H9 (cell line): ENCODE measurements around the gene MRPL54. TPM values are rescaled to one million over a fixed set of nuclear protein-coding genes. Genes with fewer than 3 reads are reported as not detected.
"Not testable (repeated sequence)": the region's sequence is repeated elsewhere in the genome, so short reads cannot be mapped to it uniquely, and the experiment has no call there.

Source experiments
- DNase-seq: peaks from one replicate; pipeline ENCODE4 v3.0.0-alpha.2; 2017
- H2AFZ ChIP-seq: one replicate; pipeline ENCODE4 v1.6.1; 2013; ENCODE audit warnings: mild to moderate bottlenecking, low read length, control low read depth, moderate library complexity
- H2AK5ac ChIP-seq: 2 replicates; pipeline ENCODE4 v1.6.1; 2013; ENCODE audit warnings: low read length, control low read depth, mixed read lengths; ENCODE audit not compliant: insufficient read length
- H2BK120ac ChIP-seq: one replicate; pipeline ENCODE4 v1.6.1; 2013; ENCODE audit warnings: low read depth, mild to moderate bottlenecking, low read length, control low read depth, inconsistent platforms; ENCODE audit not compliant: poor library complexity, severe bottlenecking
- H2BK12ac ChIP-seq: 2 replicates; pipeline ENCODE4 v1.6.1; 2013; ENCODE audit warnings: low read length, control low read depth, mixed read lengths, low read depth; ENCODE audit not compliant: insufficient read length
- H2BK15ac ChIP-seq: 2 replicates; pipeline ENCODE4 v1.6.1; 2013; ENCODE audit warnings: low read depth, low read length, control low read depth
- H2BK20ac ChIP-seq: one replicate; pipeline ENCODE4 v1.6.1; 2013; ENCODE audit warnings: low read depth, mild to moderate bottlenecking, low read length, control low read depth, inconsistent platforms; ENCODE audit not compliant: poor library complexity, severe bottlenecking
- H2BK5ac ChIP-seq: 2 replicates; pipeline ENCODE4 v1.6.1; 2013; ENCODE audit warnings: low read length, control low read depth, mixed read lengths; ENCODE audit not compliant: insufficient read length
- H3K14ac ChIP-seq: 2 replicates; pipeline ENCODE4 v1.6.1; 2013; ENCODE audit warnings: low read length, control low read depth; ENCODE audit not compliant: insufficient read depth
- H3K18ac ChIP-seq: 2 replicates; pipeline ENCODE4 v1.6.1; 2013; ENCODE audit warnings: low read depth, mild to moderate bottlenecking, mixed read lengths, low read length, control low read depth; ENCODE audit not compliant: insufficient read length
- H3K23ac ChIP-seq: 2 replicates; pipeline ENCODE4 v1.6.1; 2013; ENCODE audit warnings: low read length, control low read depth, mixed read lengths, low read depth; ENCODE audit not compliant: insufficient read length
- H3K23me2 ChIP-seq: 2 replicates; pipeline ENCODE4 v1.6.1; 2013; ENCODE audit warnings: low read depth, mild to moderate bottlenecking, mixed read lengths, low read length, control low read depth; ENCODE audit not compliant: insufficient read length, poor library complexity, severe bottlenecking
- H3K27ac ChIP-seq: 2 replicates; pipeline ENCODE4 v1.5.1; 2013; ENCODE audit warnings: low read length, control low read depth, mixed read lengths, low read depth; ENCODE audit not compliant: insufficient read length
- H3K27me3 ChIP-seq: 2 replicates; pipeline ENCODE4 v1.6.1; 2013; ENCODE audit warnings: low read length, control low read depth, inconsistent platforms; ENCODE audit not compliant: insufficient read depth
- H3K4ac ChIP-seq: 2 replicates; pipeline ENCODE4 v1.6.1; 2013; ENCODE audit warnings: low read depth, mild to moderate bottlenecking, control low read depth, inconsistent platforms, low read length, moderate library complexity
- H3K4me1 ChIP-seq: 2 replicates; pipeline ENCODE4 v1.6.1; 2013; ENCODE audit warnings: low read length, control low read depth, inconsistent platforms; ENCODE audit not compliant: insufficient read depth
- H3K4me2 ChIP-seq: 2 replicates; pipeline ENCODE4 v1.6.1; 2013; ENCODE audit warnings: low read length, control low read depth, mixed read lengths; ENCODE audit not compliant: insufficient read length, insufficient read depth
- H3K56ac ChIP-seq: 2 replicates; pipeline ENCODE4 v1.6.1; 2013; ENCODE audit warnings: low read depth, mild to moderate bottlenecking, mixed read lengths, low read length, control low read depth; ENCODE audit not compliant: insufficient read length
- H3K79me1 ChIP-seq: 2 replicates; pipeline ENCODE4 v1.6.1; 2013; ENCODE audit warnings: low read depth, mild to moderate bottlenecking, moderate library complexity, low read length, control low read depth, inconsistent platforms; ENCODE audit not compliant: insufficient read depth, poor library complexity, severe bottlenecking
- H3K79me2 ChIP-seq: 2 replicates; pipeline ENCODE4 v1.6.1; 2013; ENCODE audit warnings: low read length, control low read depth, inconsistent platforms; ENCODE audit not compliant: insufficient read depth
- H3K9ac ChIP-seq: 2 replicates; pipeline ENCODE4 v1.6.1; 2013; ENCODE audit warnings: low read length, control low read depth, mixed read lengths; ENCODE audit not compliant: insufficient read length; ENCODE audit errors: extremely low read depth
- H3K9me3 ChIP-seq: one replicate; pipeline ENCODE4 v1.6.1; 2013; ENCODE audit warnings: low read depth, low read length, inconsistent platforms; ENCODE audit not compliant: control insufficient read depth
- H3T11ph ChIP-seq: one replicate; pipeline ENCODE4 v1.6.1; 2013; ENCODE audit warnings: mild to moderate bottlenecking, low read length, control low read depth, inconsistent platforms
- H4K20me1 ChIP-seq: one replicate; pipeline ENCODE4 v1.6.1; 2013; ENCODE audit not compliant: control insufficient read depth, insufficient read length, insufficient read depth
- H4K5ac ChIP-seq: 2 replicates; pipeline ENCODE4 v1.6.1; 2013; ENCODE audit warnings: low read depth, mild to moderate bottlenecking, mixed read lengths, low read length, control low read depth; ENCODE audit not compliant: insufficient read length
- H4K8ac ChIP-seq: replicated peaks from 2 replicates; pipeline ENCODE4 v1.6.1; 2013; ENCODE audit warnings: low read length, control low read depth, mixed read lengths, low read depth; ENCODE audit not compliant: insufficient read length
- H4K91ac ChIP-seq: 2 replicates; pipeline ENCODE4 v1.6.1; 2013; ENCODE audit warnings: low read depth, mild to moderate bottlenecking, moderate library complexity, mixed read lengths, low read length, control low read depth; ENCODE audit not compliant: insufficient read length
- H3K27ac Mint-ChIP-seq, 3 experiments: 2 replicates in 2 of 3; 3 replicates in 1 of 3; pipeline ENCODE4 v1.8.0; 2020 to 2021; ENCODE audit warnings: mixed read lengths in 3 of 3, mild to moderate bottlenecking in 1 of 3, moderate library complexity in 1 of 3
- H3K27me3 Mint-ChIP-seq: 2 replicates; pipeline ENCODE4 v1.8.0; 2021; ENCODE audit warnings: low read depth, mild to moderate bottlenecking, moderate library complexity, mixed read lengths
- H3K36me3 Mint-ChIP-seq, 3 experiments: 2 replicates in 2 of 3; 3 replicates in 1 of 3; pipeline ENCODE4 v1.8.0; 2020 to 2021; ENCODE audit warnings: low read depth in 3 of 3, mixed read lengths in 3 of 3; ENCODE audit not compliant: insufficient read depth in 1 of 3
- H3K4me1 Mint-ChIP-seq, 2 experiments: 2 replicates each; pipeline ENCODE4 v1.8.0; 2020; ENCODE audit warnings: mixed read lengths in 2 of 2
- H3K4me3 Mint-ChIP-seq, 2 experiments: 2 replicates in 1 of 2; 3 replicates in 1 of 2; pipeline ENCODE4 v1.8.0; 2020 to 2021; ENCODE audit warnings: mild to moderate bottlenecking in 2 of 2, mixed read lengths in 2 of 2, moderate library complexity in 1 of 2
- H3K9me3 Mint-ChIP-seq, 2 experiments: 2 replicates in 1 of 2; 3 replicates in 1 of 2; pipeline ENCODE4 v1.8.0; 2020; ENCODE audit warnings: mild to moderate bottlenecking in 2 of 2, mixed read lengths in 2 of 2, moderate library complexity in 1 of 2
- WGBS: extraction: QIAGEN DNeasy Blood & Tissue Kit; methylation state at CpG from one replicate; pipeline ENCODE4 v1.1.7; 2013; ENCODE audit warnings: missing lambda C conversion rate, low lambda C conversion rate, mixed read lengths; ENCODE audit not compliant: insufficient read length; ENCODE audit errors: extremely low coverage; 5-methylcytosine and 5-hydroxymethylcytosine counted together
- total RNA-seq: library from RNA; stranded (reverse); gene quantifications from 2 replicates; pipeline ENCODE4 v1.2.1, GENCODE V29; 2021
- TF ChIP-seq, protein P1 (sequence below): fragments of 200-600 bp; sonication (generic); conservative IDR thresholded peaks from 3 replicates; pipeline ENCODE4 v1.8.0; 2021; ENCODE audit warnings: antibody characterized with exemption, mild to moderate bottlenecking

Gene MRPL54
- total RNA-seq, 1 experiment from 2014 or later = 60.0 TPM

DNA sequence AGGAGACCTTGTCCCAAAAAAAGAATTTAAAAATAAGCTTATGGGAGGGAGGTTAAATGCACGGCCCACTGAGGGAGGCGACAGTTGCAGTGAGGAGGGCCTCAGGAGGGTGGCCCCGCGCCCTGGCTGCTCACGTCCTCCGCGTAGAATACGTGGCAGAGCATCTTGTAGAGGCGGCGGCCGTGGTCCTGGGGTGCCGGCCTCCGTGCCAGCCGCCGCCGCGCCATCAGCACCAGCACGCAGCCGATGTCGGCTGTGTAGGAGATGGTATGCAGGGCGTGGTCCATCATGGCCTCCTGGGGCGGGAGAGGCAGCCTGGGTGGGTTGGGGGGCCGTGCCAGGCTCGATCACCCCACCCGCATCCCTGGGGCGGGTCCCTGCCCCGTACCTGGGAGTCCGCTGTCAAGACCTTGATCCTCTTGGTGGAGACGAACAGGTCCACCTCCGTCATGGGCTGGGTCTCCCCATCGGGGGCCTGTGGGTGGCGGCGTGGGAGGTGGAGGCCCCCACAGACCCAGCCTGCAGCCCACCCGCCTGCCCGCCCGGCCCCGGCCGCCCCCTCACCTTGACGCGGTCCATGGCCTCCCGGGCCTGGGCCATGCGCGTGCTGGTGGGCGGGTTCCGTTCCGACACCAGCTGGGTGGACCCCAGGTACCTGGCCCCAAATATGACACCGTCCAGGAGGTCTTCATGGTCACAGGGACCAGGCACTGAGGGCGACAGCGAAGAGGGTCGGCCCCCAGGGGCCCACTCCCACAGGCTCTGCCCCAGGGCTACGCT lies 8.7 kb upstream of the MRPL54 start:
- no peak overlapping the region for H2BK5ac ChIP-seq
- Mint-ChIP-seq H3K9me3 (no peaks in the 10 kb centered on the region), H3K4me3 (no peak overlapping the region), H3K4me1 (no peaks in the 10 kb centered on the region), H3K27me3 (no peaks in the 10 kb centered on the region), H3K27ac (no peak overlapping the region), H3K36me3 (peaks cover 7 to 33% (median 32%) of the 10 kb centered on the region in 3 experiments; a peak in 6 of 7 replicates)
- no peaks in the 10 kb centered on the region for H3K79me1 ChIP-seq
- H3K4me1 ChIP-seq = no peaks in the 10 kb centered on the region
- H3K9ac ChIP-seq = no peak overlapping the region
- TF ChIP-seq, protein P1, sequence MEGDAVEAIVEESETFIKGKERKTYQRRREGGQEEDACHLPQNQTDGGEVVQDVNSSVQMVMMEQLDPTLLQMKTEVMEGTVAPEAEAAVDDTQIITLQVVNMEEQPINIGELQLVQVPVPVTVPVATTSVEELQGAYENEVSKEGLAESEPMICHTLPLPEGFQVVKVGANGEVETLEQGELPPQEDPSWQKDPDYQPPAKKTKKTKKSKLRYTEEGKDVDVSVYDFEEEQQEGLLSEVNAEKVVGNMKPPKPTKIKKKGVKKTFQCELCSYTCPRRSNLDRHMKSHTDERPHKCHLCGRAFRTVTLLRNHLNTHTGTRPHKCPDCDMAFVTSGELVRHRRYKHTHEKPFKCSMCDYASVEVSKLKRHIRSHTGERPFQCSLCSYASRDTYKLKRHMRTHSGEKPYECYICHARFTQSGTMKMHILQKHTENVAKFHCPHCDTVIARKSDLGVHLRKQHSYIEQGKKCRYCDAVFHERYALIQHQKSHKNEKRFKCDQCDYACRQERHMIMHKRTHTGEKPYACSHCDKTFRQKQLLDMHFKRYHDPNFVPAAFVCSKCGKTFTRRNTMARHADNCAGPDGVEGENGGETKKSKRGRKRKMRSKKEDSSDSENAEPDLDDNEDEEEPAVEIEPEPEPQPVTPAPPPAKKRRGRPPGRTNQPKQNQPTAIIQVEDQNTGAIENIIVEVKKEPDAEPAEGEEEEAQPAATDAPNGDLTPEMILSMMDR = no peak
- no peak overlapping the region for H4K8ac ChIP-seq
- H4K20me1 ChIP-seq = no peaks in the 10 kb centered on the region
- no peak overlapping the region for H3K4ac ChIP-seq
- no peak overlapping the region for H3K56ac ChIP-seq
- no peak overlapping the region for H3K4me2 ChIP-seq
- no peak overlapping the region for H4K91ac ChIP-seq
- no peak overlapping the region for H2AFZ ChIP-seq
- no peaks in the 10 kb centered on the region for H3K79me2 ChIP-seq
- H2AK5ac ChIP-seq = no peak overlapping the region
- H3K23me2 ChIP-seq = no peaks in the 10 kb centered on the region
- H3K27ac ChIP-seq = no peak overlapping the region
- no peak overlapping the region for H2BK15ac ChIP-seq
- no peak overlapping the region for H3K23ac ChIP-seq
- H3T11ph ChIP-seq = no peak overlapping the region
- H3K18ac ChIP-seq = no peak overlapping the region
- no peaks in the 10 kb centered on the region for H3K27me3 ChIP-seq
- no peak overlapping the region for H2BK120ac ChIP-seq
- no peak overlapping the region for H2BK12ac ChIP-seq
- H3K14ac ChIP-seq = no peak overlapping the region
- H4K5ac ChIP-seq = no peak overlapping the region
- no peak overlapping the region for H2BK20ac ChIP-seq
- no peak for DNase-seq
- no CpG with 5 or more reads among the region's 51 CpGs for WGBS
- no peaks in the 10 kb centered on the region for H3K9me3 ChIP-seq

DNA sequence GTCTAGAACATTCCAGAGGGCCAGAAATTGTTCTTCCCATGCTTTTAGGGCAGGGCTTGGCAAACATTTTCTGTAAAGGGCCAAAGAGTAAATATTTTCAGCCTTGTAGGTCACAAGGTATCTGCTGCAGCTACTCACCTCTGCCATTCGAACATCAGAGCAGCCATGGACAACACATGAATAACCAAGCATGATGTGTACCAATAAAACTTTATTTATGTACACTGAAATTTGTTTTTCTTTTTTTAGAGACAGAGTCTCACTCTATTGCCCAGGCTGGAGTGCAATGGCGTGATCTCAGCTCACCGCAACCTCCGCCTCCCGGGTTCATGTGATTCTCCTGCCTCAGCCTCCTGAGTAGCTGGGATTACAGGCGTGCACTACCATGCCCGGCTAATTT lies 4.8 kb upstream of the MRPL54 start:
- H3K27me3 Mint-ChIP-seq, H3K9me3 ChIP-seq, H3K4me2 ChIP-seq, H3K27ac ChIP-seq, H4K5ac ChIP-seq, H3K4me1 Mint-ChIP-seq, H3K4ac ChIP-seq, H3K27me3 ChIP-seq, H3K27ac Mint-ChIP-seq, H3K14ac ChIP-seq, H2BK15ac ChIP-seq, H3K4me3 Mint-ChIP-seq, H3K23ac ChIP-seq, H3K79me1 ChIP-seq, H3T11ph ChIP-seq, H3K79me2 ChIP-seq, H4K8ac ChIP-seq, H2AFZ ChIP-seq, H2BK20ac ChIP-seq, H3K9me3 Mint-ChIP-seq, H2AK5ac ChIP-seq, H2BK12ac ChIP-seq, H3K18ac ChIP-seq, H2BK120ac ChIP-seq, H3K4me1 ChIP-seq, DNase-seq, H2BK5ac ChIP-seq, H3K23me2 ChIP-seq, H3K9ac ChIP-seq, H3K56ac ChIP-seq, H4K20me1 ChIP-seq, H4K91ac ChIP-seq: not testable (repeated sequence)
- whole genome bisulfite sequencing = no CpG with 5 or more reads among the region's 7 CpGs
- peaks cover 5 to 19% (median 18%) of the 10 kb centered on the region in 3 experiments; a peak in 5 of 7 replicates for H3K36me3 Mint-ChIP-seq
